GM12878 (cell line): Measurements from ENCODE around the gene DDX56. TPM values are rescaled to one million over a fixed set of nuclear protein-coding genes. Genes with fewer than 3 reads are reported as not detected.

Source experiments
- ATAC-seq: fragments of 200-7000 bp; cut with Tn5 transposase; 3 replicates; pipeline ENCODE4 v1.9.1; 2020; ENCODE audit warnings: mild to moderate bottlenecking, moderate library complexity
- BruUV-seq: library from RNA; stranded (reverse); fragments of 400-500 nt; replicated peaks from 2 replicates; lab custom pipeline; 2021; lab: Mats Ljungman, UMichigan
- CTCF ChIA-PET: fragments of 300-600 bp; sonication (Branson Sonifier 250); formaldehyde crosslinking; extraction: SDS; loops from one replicate; lab custom pipeline; 2021; ENCODE audit warnings: inconsistent platforms; lab: Yijun Ruan, JAX
- POLR2A ChIA-PET: fragments of 350-600 bp; formaldehyde crosslinking; extraction: SDS; loops from one replicate; lab custom pipeline; 2021; ENCODE audit warnings: inconsistent platforms; lab: Charles Lee
- RAD21 ChIA-PET: fragments of 300-600 bp; sonication (Branson Sonifier 250); formaldehyde crosslinking; loops from one replicate; lab custom pipeline; 2023; ENCODE audit warnings: antibody characterized with exemption; ENCODE audit not compliant: unreplicated experiment; lab: Charles Lee
- SMC1A ChIA-PET: fragments of 300-600 bp; sonication (Branson Sonifier 250); formaldehyde crosslinking; loops from one replicate; lab custom pipeline; 2023; ENCODE audit not compliant: unreplicated experiment, uncharacterized antibody; lab: Charles Lee
- DNase-seq: peaks from one replicate; pipeline ENCODE4 v3.0.0-alpha.2; 2011; ENCODE audit warnings: low read depth, low spot score
- FAIRE-seq: peaks from 3 replicates; lab custom pipeline; 2011; peaks lifted over from hg19 to GRCh38; lab: Jason Lieb, UNC
- H2AFZ ChIP-seq: 2 replicates; pipeline ENCODE4 v1.6.0; 2011; ENCODE audit warnings: low read depth, low read length, control low read depth; ENCODE audit not compliant: control insufficient read depth
- H3K27ac ChIP-seq: 2 replicates; pipeline ENCODE4 v1.5.1; 2011; ENCODE audit warnings: control low read depth; ENCODE audit not compliant: control insufficient read depth, insufficient read depth
- H3K27me3 ChIP-seq, 2 experiments: replicated peaks in 1 of 2; 2 replicates each; pipeline versions ENCODE4 v1.6.0 to v1.6.1; 2011; ENCODE audit warnings: low read length in 1 of 2; ENCODE audit not compliant: control insufficient read depth in 2 of 2, insufficient read depth in 2 of 2
- H3K36me3 ChIP-seq, 2 experiments: 2 replicates each; pipeline ENCODE4 v1.5.1; 2011; ENCODE audit warnings: low read length in 1 of 2; ENCODE audit not compliant: control insufficient read depth in 2 of 2, insufficient read depth in 2 of 2
- H3K4me1 ChIP-seq: 2 replicates; pipeline ENCODE4 v1.6.1; 2011; ENCODE audit warnings: mild to moderate bottlenecking, low read length, moderate library complexity, mixed read lengths; ENCODE audit not compliant: control insufficient read depth, insufficient read depth
- H3K4me2 ChIP-seq: 2 replicates; pipeline ENCODE4 v1.6.0; 2011; ENCODE audit warnings: control low read depth; ENCODE audit not compliant: control insufficient read depth, insufficient read depth
- H3K4me3 ChIP-seq: fragments of 200-600 bp; sonication (generic); 2 replicates; pipeline ENCODE4 v1.5.1; 2016
- H3K79me2 ChIP-seq: 2 replicates; pipeline ENCODE4 v1.6.0; 2011; ENCODE audit warnings: low read length; ENCODE audit not compliant: control insufficient read depth, insufficient read depth
- H3K9ac ChIP-seq: 2 replicates; pipeline ENCODE4 v1.8.0; 2011; ENCODE audit warnings: low read length, control low read depth, mixed read lengths; ENCODE audit not compliant: control insufficient read depth, insufficient read depth
- H3K9me3 ChIP-seq: replicated peaks from 3 replicates; pipeline ENCODE4 v1.5.1; 2011; ENCODE audit warnings: mild to moderate bottlenecking, low read length; ENCODE audit not compliant: control insufficient read depth, insufficient read depth
- H4K20me1 ChIP-seq: 2 replicates; pipeline ENCODE4 v1.6.0; 2011; ENCODE audit not compliant: control insufficient read depth, insufficient read depth
- HDAC2 ChIP-seq: fragments of 200-600 bp; sonication (generic); IDR thresholded peaks from 2 replicates; pipeline ENCODE4 v1.6.1; 2017
- JUNB ChIP-seq: IDR thresholded peaks from 2 replicates; pipeline ENCODE4 v1.6.1; 2016; ENCODE audit warnings: antibody characterized with exemption, mild to moderate bottlenecking
- LARP7 ChIP-seq: fragments of 450-650 bp; IDR thresholded peaks from 2 replicates; pipeline ENCODE4 v1.6.1; 2017; ENCODE audit warnings: mild to moderate bottlenecking
- MEF2B ChIP-seq: fragments of 450-650 bp; IDR thresholded peaks from 2 replicates; pipeline ENCODE4 v1.6.1; 2018; ENCODE audit warnings: mild to moderate bottlenecking, moderate library complexity; ENCODE audit not compliant: partially characterized antibody, poor library complexity, severe bottlenecking
- MYB ChIP-seq: fragments of 150-350 bp; IDR thresholded peaks from 2 replicates; pipeline ENCODE4 v1.6.1; 2014; ENCODE audit warnings: mild to moderate bottlenecking, low read depth, low read length, borderline replicate concordance
- SPI1 ChIP-seq: IDR thresholded peaks from 2 replicates; pipeline ENCODE4 v1.6.1; 2011; ENCODE audit warnings: low read depth, mild to moderate bottlenecking, low read length, moderate library complexity, borderline replicate concordance; ENCODE audit not compliant: insufficient read depth
- SUZ12 ChIP-seq: fragments of 200-600 bp; sonication (generic); IDR thresholded peaks from one replicate; pipeline ENCODE4 v1.6.1; 2018; ENCODE audit warnings: antibody characterized with exemption, mild to moderate bottlenecking; ENCODE audit not compliant: unreplicated experiment
- TBL1XR1 ChIP-seq: IDR thresholded peaks from 2 replicates; pipeline ENCODE4 v1.6.1; 2012; ENCODE audit warnings: low read depth, low read length, improper control_type of control experiment
- ZNF207 ChIP-seq: fragments of 450-650 bp; IDR thresholded peaks from 2 replicates; pipeline ENCODE4 v1.6.1; 2014; ENCODE audit warnings: antibody characterized with exemption, mild to moderate bottlenecking, borderline replicate concordance
- ZNF217 ChIP-seq: fragments of 450-650 bp; IDR thresholded peaks from 2 replicates; pipeline ENCODE4 v1.6.1; 2017; ENCODE audit warnings: antibody characterized with exemption, mild to moderate bottlenecking
- ZNF622 ChIP-seq: fragments of 450-650 bp; IDR thresholded peaks from 2 replicates; pipeline ENCODE4 v1.6.1; 2017; ENCODE audit warnings: mild to moderate bottlenecking, inconsistent platforms
- WGBS: methylation state at CpG from one replicate; pipeline ENCODE4 v1.1.6; 2016; ENCODE audit warnings: low lambda C conversion rate; ENCODE audit not compliant: insufficient replicate concordance, insufficient coverage; ENCODE audit errors: missing lambda C conversion rate; 5-methylcytosine and 5-hydroxymethylcytosine counted together
- in situ Hi-C: fragments of 300-500 bp; cut with MboI; formaldehyde crosslinking; loops from 9 replicates; pipeline ENCODE4 v1.14.3; 2018; ENCODE audit warnings: mixed read lengths
- intact Hi-C: fragments of 100-400 bp; cut with micrococcal nuclease; formaldehyde crosslinking; loops from one replicate; pipeline ENCODE4 v1.14.2; 2022; ENCODE audit not compliant: unreplicated experiment
- polyA plus RNA-seq, 11 experiments: library from polyadenylated mRNA; depleted of rRNA in 4 of 11; unstranded in 6 of 11; stranded (reverse) in 5 of 11; fragments of >200 nt; fragmentation: Nextera tagmentation in 4 of 11; fragmentation: Illumina TruSeq in 1 of 11; extraction: Ambion mirVana in 4 of 11; extraction: Trizol in 1 of 11; gene quantifications; 1 replicate in 1 of 11; 2 replicates in 10 of 11; pipeline versions ENCODE4 v1.2.1 to v1.2.3, GENCODE V29; 2011 to 2016; ENCODE audit warnings: inconsistent platforms in 2 of 11, missing spikeins in 2 of 11, low read depth in 1 of 11
- total RNA-seq, 4 experiments: library from RNA; depleted of rRNA in 3 of 4; stranded (reverse); fragments of >200 nt in 3 of 4; fragmentation: Illumina TruSeq in 1 of 4; extraction: Trizol in 1 of 4; gene quantifications; 2 replicates each; pipeline versions ENCODE4 v1.2.1 to v1.2.3, GENCODE V29; 2013 to 2021
- TF ChIP-seq, protein P1 (sequence below), 3 experiments: IDR thresholded peaks in 2 of 3; conservative IDR thresholded peaks in 1 of 3; 2 replicates each; pipeline ENCODE4 v1.5.1; 2011; ENCODE audit warnings: low read depth in 3 of 3, low read length in 3 of 3, mild to moderate bottlenecking in 3 of 3, control low read depth in 2 of 3, moderate library complexity in 2 of 3, inconsistent platforms in 1 of 3, mixed read lengths in 1 of 3; ENCODE audit not compliant: control insufficient read depth in 2 of 3, insufficient read depth in 1 of 3; ENCODE audit errors: extremely low read depth in 1 of 3
- TF ChIP-seq, protein P2 (sequence below): fragments of 450-650 bp; IDR thresholded peaks from 2 replicates; pipeline ENCODE4 v1.6.1; 2017; ENCODE audit warnings: mild to moderate bottlenecking, moderate library complexity
- TF ChIP-seq, protein P3 (sequence below): fragments of 150-350 bp; IDR thresholded peaks from 2 replicates; pipeline ENCODE4 v1.6.1; 2014; ENCODE audit warnings: mild to moderate bottlenecking, low read depth, low read length

Gene DDX56
- total and polyA plus RNA-seq, 10 of the 15 experiments (the other 5 are each of a cell fraction or from before 2014, with no cell fraction given): 19.8 to 136 (median 81.3) TPM

DNA sequence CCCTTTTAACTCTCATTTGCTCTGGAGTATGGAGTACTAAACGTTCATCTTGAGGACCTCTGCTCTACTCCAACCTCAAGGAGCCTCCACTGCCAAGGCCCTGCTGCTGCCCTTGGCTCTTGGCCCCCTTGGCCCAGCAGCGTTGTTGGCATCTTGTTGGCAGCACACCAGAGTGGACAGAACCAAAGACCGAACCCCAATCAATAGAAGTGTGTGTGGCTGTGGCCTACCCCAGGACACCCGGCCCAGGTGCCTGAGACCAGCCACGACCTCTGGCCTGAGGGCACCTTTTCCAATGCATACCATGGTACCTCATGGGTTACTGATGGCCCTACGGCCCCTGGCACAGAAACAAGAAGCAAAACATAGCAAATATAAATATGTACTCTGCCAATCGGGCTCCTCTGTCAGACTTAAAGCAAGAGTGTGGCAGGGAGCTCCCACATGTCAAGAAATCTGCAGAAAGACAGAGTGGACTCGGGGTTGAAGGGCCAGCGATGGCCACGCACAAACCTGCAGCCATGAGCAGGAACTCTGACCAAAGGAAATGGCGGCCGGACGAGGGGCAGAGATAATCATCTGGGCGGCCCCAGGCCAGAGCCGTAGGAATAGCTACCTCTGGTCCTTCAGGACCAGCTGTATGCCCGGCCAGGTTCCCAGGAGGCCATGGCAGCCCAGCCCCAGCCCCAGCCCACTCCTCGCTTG, 35.5 kb downstream of the DDX56 start:
- Histone ChIP-seq H3K9ac (no peak overlapping the region), H3K9me3 (no peaks in the 10 kb centered on the region), H3K79me2 (no peaks in the 10 kb centered on the region), H3K27ac (no peak overlapping the region), H3K4me3 (no peak overlapping the region), H3K4me2 (no peak overlapping the region), H3K4me1 (no peaks in the 10 kb centered on the region), H3K36me3 (no peaks in the 10 kb centered on the region), H4K20me1 (no peaks in the 10 kb centered on the region), H3K27me3 (no peaks in the 10 kb centered on the region; a peak in 1 of 4 replicates), H2AFZ (no peak overlapping the region)
- intact Hi-C loops (no loop called here), in situ Hi-C loops (no loop called here)
- ChIA-PET SMC1A (no interaction called here), POLR2A (no interaction called here), CTCF (interaction anchor here (4.5 kb wide), 1 partner anchor 27 kb away, joined by 28 read pairs; no protein-coding TSS in a partner anchor), RAD21 (no interaction called here)
- no TSS peak for BruUV-seq
- ATAC-seq: no peak
- no peak for DNase-seq
- no peak for FAIRE-seq
- WGBS: 44% methylated on average over 17 of the region's 17 CpGs
- TF ChIP-seq, protein P1, sequence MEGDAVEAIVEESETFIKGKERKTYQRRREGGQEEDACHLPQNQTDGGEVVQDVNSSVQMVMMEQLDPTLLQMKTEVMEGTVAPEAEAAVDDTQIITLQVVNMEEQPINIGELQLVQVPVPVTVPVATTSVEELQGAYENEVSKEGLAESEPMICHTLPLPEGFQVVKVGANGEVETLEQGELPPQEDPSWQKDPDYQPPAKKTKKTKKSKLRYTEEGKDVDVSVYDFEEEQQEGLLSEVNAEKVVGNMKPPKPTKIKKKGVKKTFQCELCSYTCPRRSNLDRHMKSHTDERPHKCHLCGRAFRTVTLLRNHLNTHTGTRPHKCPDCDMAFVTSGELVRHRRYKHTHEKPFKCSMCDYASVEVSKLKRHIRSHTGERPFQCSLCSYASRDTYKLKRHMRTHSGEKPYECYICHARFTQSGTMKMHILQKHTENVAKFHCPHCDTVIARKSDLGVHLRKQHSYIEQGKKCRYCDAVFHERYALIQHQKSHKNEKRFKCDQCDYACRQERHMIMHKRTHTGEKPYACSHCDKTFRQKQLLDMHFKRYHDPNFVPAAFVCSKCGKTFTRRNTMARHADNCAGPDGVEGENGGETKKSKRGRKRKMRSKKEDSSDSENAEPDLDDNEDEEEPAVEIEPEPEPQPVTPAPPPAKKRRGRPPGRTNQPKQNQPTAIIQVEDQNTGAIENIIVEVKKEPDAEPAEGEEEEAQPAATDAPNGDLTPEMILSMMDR (IDR thresholded peaks at IDR 0.05 in 2 of 3, conservative IDR thresholded peaks at IDR 0.05 in 1 of 3; ENCODE audit: control insufficient read depth in 2 of 3, extremely low read depth in 1 of 3, insufficient read depth in 1 of 3, low read depth in 3 of 3, low read length in 3 of 3): no peak
- TF ChIP-seq ZNF207: no peak
- no peak for TF ChIP-seq JUNB
- TF ChIP-seq ZNF622: no peak
- TF ChIP-seq MEF2B: no peak
- no peak for TF ChIP-seq HDAC2
- no peak for TF ChIP-seq LARP7
- no peak for TF ChIP-seq MYB
- TF ChIP-seq SUZ12: no peak
- no peak for TF ChIP-seq SPI1
- TF ChIP-seq TBL1XR1: no peak
- TF ChIP-seq, protein P2, sequence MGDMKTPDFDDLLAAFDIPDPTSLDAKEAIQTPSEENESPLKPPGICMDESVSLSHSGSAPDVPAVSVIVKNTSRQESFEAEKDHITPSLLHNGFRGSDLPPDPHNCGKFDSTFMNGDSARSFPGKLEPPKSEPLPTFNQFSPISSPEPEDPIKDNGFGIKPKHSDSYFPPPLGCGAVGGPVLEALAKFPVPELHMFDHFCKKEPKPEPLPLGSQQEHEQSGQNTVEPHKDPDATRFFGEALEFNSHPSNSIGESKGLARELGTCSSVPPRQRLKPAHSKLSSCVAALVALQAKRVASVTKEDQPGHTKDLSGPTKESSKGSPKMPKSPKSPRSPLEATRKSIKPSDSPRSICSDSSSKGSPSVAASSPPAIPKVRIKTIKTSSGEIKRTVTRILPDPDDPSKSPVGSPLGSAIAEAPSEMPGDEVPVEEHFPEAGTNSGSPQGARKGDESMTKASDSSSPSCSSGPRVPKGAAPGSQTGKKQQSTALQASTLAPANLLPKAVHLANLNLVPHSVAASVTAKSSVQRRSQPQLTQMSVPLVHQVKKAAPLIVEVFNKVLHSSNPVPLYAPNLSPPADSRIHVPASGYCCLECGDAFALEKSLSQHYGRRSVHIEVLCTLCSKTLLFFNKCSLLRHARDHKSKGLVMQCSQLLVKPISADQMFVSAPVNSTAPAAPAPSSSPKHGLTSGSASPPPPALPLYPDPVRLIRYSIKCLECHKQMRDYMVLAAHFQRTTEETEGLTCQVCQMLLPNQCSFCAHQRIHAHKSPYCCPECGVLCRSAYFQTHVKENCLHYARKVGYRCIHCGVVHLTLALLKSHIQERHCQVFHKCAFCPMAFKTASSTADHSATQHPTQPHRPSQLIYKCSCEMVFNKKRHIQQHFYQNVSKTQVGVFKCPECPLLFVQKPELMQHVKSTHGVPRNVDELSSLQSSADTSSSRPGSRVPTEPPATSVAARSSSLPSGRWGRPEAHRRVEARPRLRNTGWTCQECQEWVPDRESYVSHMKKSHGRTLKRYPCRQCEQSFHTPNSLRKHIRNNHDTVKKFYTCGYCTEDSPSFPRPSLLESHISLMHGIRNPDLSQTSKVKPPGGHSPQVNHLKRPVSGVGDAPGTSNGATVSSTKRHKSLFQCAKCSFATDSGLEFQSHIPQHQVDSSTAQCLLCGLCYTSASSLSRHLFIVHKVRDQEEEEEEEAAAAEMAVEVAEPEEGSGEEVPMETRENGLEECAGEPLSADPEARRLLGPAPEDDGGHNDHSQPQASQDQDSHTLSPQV: no peak
- TF ChIP-seq, protein P3, sequence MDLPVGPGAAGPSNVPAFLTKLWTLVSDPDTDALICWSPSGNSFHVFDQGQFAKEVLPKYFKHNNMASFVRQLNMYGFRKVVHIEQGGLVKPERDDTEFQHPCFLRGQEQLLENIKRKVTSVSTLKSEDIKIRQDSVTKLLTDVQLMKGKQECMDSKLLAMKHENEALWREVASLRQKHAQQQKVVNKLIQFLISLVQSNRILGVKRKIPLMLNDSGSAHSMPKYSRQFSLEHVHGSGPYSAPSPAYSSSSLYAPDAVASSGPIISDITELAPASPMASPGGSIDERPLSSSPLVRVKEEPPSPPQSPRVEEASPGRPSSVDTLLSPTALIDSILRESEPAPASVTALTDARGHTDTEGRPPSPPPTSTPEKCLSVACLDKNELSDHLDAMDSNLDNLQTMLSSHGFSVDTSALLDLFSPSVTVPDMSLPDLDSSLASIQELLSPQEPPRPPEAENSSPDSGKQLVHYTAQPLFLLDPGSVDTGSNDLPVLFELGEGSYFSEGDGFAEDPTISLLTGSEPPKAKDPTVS: no peak
- TF ChIP-seq ZNF217: no peak
